ENCODE data around the gene NPPA. TPM values are rescaled to one million over a fixed set of nuclear protein-coding genes. Genes with fewer than 3 reads are reported as not detected.
"Not testable (repeated sequence)": the region's sequence is repeated elsewhere in the genome, so short reads cannot be mapped to it uniquely, and the experiment has no call there.

The NPPA gene
- total RNA-seq, 1 donor from 2014 or later = not detected

- no peak for DNase-seq (ENCODE audit: low spot score)
Observed at GRCh38 chr1:11807133-11807532, 40.5 kb downstream of the NPPA start.

- no peak for DNase-seq (ENCODE audit: low spot score)
Observed at GRCh38 chr1:11806307-11806936, 41.2 kb downstream of the NPPA start.

DNA sequence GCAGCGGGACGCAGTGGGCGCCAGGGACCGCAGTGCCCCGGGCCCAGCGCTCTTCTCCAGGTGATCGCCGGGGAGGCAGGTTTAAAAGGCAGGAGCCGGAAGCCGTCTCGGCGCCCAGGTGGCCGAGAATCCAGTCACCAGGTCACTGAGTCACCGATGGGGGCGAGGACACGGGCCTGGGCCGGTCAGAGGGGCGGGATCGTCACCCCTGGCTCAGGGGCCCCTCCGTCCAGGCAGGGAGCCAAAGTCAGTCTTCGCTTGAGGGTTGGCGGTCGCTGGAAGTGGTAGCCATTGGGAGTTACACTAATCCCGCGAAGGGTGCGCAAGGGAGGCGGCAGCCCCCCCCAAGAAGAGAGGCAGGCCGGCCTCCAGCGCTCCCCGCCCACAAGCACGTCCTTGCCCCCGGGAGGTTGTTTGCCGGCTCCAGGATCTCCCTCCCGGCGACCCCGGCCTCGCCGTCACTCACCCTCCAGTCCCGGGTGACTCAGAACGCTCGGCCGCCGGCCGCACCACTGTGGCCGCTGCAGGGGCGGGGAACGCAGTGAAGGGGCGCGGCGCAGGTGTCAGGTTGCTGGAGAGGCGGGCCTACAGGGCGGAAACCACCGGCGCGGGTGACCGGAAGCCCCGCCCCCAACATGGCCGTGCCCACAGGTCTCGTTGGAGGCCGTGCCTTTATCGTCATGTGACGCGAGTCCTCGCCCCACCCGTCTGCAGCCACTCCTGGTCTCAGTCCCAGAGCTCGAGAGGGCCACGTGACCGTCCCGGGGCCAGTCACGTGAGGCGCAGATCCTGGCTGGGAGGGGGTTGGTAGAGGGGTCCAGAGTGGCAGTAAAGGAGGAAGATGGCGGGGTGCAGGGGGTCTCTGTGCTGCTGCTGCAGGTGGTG lies 41.9 kb downstream of the NPPA start, which contains the start of the genes CLCN6 and MTHFR:
Gene CLCN6, plus strand, starts transcription at position 770 of the 885 bp plus-strand sequence. Its CDS starts 72 bp downstream, at position 842.
Gene MTHFR, minus strand, starts transcription at position 543 of the 885 bp plus-strand sequence. CDS start 2,848 bp downstream, outside the sequence.
- DNase-seq (ENCODE audit: low spot score) = peak; percentile 100

DNA sequence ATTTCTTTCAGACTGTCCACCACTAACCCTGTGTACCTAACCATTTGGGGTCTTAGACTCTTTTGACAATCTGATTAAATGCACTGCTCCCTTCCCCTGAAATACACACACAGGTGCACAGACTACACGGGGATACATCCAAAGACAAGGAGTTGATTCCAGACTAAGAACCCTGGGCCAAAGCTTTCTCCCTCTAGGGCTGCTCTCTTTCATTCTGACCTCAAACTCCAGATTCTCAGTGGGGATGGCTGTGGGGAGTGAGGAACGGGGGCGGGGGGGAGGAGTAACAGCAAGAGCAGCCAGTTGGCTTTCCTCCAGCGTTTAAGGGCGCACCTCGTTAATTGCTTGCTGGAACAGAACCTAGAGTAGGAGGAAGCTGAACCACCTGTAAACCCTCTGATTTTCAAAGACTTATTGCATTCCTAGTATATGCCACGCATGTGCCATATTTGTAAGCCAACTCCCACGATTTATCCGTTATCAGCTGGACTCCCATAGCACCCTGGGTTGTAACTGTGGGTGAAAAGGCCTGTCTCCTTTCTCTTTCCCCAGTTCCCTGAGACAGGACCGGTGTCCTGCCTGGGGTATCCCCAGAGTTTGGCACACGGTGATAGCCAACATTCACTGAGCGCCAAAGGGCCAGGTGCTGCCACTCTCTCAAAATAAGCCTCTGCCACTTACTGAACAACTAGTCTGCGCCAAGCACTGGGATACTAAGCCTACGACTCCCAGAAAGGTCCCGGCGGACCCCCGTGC lies 42.7 kb downstream of the NPPA start:
- no peak for DNase-seq (ENCODE audit: low spot score)

DNA sequence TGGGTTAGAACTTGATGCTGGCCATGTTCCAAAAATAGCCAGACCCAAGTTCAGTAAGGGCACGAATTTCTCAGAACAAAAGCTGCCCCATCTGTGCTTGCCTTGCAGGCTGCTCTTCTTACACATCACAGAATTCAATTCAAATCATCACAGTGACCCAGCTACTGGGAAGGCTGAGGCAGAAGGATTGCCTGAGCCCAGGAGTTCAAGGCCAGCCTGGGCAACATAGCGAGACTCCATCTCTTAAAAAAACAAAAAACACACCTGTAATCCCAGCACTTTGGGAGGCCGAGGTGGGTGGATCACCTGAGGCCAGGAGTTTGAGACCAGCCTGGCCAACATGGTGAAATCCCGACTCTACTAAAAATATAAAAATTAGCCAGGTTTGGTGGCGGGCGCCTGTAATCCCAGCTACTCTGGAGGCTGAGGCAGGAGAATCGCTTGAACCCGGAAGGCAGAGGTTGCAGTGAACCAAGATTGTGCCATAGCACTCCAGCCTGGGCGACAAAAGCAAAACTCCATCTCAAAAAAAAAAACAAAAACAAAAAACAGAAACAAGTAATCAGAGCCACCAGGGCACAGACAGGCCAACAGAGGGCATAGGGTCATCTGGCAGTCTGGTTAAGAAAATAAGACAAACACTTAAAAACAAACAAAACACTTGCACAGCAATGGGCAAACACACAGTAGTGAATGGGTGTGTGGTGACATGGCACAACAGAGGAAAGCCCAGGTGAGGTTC lies 43.5 kb downstream of the NPPA start:
- not testable (repeated sequence) for DNase-seq (ENCODE audit: low spot score)

GRCh38 chr1:11802973-11803885 lies 44.4 kb downstream of the NPPA start:
- DNase-seq (ENCODE audit: low spot score) = peak; percentile 91

GRCh38 chr1:11802616-11802972 lies 45.0 kb downstream of the NPPA start:
- no peak for DNase-seq (ENCODE audit: low spot score)

DNA sequence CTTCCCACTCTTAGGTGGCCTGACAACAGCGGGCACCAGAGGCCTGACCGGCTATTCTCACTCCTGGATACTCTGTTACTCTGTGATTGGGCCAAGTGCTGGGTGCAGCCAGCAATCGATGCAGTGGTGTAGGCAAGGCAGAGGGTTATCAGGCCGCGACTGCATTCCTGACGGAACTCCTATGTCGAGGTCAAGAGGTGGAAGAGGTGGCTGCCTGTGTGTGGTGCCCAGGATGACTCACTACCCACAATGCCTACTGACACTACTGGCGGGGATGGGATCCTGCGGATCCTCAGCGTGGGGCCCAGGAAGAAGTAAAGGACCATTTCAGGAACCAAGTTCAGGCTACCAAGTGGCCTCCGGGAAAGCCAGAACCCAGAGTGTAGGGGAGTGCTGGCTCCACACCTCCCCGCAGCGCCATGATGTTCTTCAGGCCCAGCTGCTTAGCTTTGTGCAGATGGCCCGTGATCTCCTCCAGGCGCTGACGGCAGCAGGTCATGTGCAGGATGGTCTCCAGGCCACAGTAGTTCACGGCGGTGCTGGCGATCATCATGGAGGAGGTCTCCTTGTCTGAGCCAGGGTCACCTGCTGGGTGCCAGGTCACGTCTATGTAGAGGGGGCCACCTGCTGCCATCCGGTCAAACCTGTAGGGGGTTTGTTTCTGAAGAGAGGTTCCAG lies 46.7 kb downstream of the NPPA start:
- peak; percentile 89 for DNase-seq (ENCODE audit: low spot score)

GRCh38 chr1:11800391-11800755 lies 47.2 kb downstream of the NPPA start:
- DNase-seq (ENCODE audit: low spot score) = no peak

DNA sequence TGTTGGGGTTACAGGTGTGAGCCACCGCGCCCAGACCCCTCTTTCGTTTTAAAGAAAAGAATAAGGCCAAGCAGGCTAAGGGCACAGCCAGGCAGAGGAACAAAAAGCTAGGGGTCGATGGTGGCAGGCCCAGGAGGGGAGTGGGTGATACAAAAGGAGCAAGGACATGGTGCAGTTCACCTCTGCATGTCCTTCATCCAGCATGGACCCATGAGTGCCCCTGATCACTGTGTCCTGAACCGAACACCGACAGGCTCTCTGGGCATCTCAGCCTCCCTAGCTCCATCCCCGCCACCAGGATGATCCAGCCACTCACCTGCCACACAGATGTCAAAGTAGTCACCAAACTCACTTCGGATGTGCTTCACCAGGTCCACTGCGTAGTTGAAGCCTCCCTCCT lies 47.7 kb downstream of the NPPA start:
- no peak for DNase-seq (ENCODE audit: low spot score)

- DNase-seq (ENCODE audit: low spot score) = no peak
Observed at GRCh38 chr1:11799099-11799498, 48.5 kb downstream of the NPPA start.

GRCh38 chr1:11797525-11798216 lies 49.9 kb downstream of the NPPA start:
- DNase-seq (ENCODE audit: low spot score) = no peak

DNA sequence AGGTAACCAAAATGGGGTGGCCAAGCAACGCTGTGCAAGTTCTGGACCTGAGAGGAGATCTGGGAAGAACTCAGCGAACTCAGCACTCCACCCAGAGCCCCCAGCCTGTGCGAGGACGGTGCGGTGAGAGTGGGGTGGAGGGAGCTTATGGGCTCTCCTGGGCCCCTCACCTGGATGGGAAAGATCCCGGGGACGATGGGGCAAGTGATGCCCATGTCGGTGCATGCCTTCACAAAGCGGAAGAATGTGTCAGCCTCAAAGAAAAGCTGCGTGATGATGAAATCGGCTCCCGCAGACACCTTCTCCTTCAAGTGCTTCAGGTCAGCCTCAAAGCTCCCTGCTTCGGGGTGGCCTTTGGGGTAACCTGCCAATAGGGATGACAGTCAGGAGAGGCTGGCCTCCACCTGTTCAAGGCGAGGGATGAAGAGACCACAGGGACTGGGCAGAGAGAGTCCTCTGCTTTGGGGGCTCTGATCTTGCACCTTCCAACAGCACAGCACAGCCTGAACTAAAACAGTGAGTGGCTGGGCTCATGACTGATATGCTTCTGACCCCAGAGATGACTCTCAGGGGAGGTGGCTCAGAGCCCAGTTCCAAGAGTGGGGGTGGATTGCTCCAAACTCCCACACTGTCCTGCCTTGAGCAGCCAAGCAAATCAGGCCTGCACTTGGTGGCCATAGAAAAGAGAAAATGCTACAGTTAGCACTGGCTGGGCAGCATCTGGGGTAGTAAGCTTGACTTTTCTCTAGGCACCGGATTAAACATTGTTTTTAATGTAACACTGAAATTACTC lies 51.4 kb downstream of the NPPA start:
- no peak for DNase-seq (ENCODE audit: low spot score)

Other genes with a start within 250 kb of the NPPA start
- gene FBXO2, start 193.4 kb downstream of the NPPA start, total RNA-seq = 22.0 TPM
- gene FBXO44, start 192.9 kb downstream of the NPPA start, total RNA-seq = 43.6 TPM
- 13.8 TPM for gene FBXO6, start 183.6 kb downstream of the NPPA start, total RNA-seq
- 22.0 TPM for gene MAD2L2, start 166.6 kb downstream of the NPPA start, total RNA-seq
- 0.12 TPM for gene DRAXIN, start 156.1 kb downstream of the NPPA start, total RNA-seq
- gene AGTRAP, start 111.6 kb downstream of the NPPA start, total RNA-seq = 38.7 TPM
- 0.29 TPM for gene C1orf167, start 85.6 kb downstream of the NPPA start, total RNA-seq
- 47.2 TPM for gene MTHFR, start 41.8 kb downstream of the NPPA start, total RNA-seq
- 27.1 TPM for gene CLCN6, start 41.6 kb downstream of the NPPA start, total RNA-seq
- gene NPPB, start 11.2 kb upstream of the NPPA start, total RNA-seq = not detected
- 68.1 TPM for gene KIAA2013, start 78.6 kb upstream of the NPPA start, total RNA-seq
- 100 TPM for gene PLOD1, start 86.9 kb upstream of the NPPA start, total RNA-seq
- 71.1 TPM for gene MFN2, start 132.7 kb upstream of the NPPA start, total RNA-seq
- gene MIIP, start 171.7 kb upstream of the NPPA start, total RNA-seq = 20.9 TPM
- 2.3 TPM for gene TNFRSF8, start 215.5 kb upstream of the NPPA start, total RNA-seq

Data from mucosa of gallbladder (tissue), 1 donor.